Measurements from ENCODE around the gene PYGM. TPM values are rescaled to one million over a fixed set of nuclear protein-coding genes. Genes with fewer than 3 reads are reported as not detected.
A peak's percentile ranks its signal among the peaks of the same experiment; 100 is the strongest.

Gene PYGM
- total RNA-seq, 1 experiment from 2014 or later = 3.6 TPM

- no peak overlapping the region for H3K4me2 ChIP-seq (ENCODE audit: insufficient read depth, insufficient read length, low read length)
- H3K23me2 ChIP-seq (ENCODE audit: insufficient read length, low read depth, low read length, poor library complexity, severe bottlenecking) = peaks cover 8% of the 10 kb centered on the region
- H2BK20ac ChIP-seq (ENCODE audit: low read depth, low read length, poor library complexity, severe bottlenecking) = no peak overlapping the region
- H3K79me1 ChIP-seq (ENCODE audit: insufficient read depth, low read depth, low read length, poor library complexity, severe bottlenecking) = no peaks in the 10 kb centered on the region
- H3K9ac ChIP-seq (ENCODE audit: extremely low read depth, insufficient read length, low read length) = no peak overlapping the region
- Mint-ChIP-seq H3K36me3 (ENCODE audit: insufficient read depth in 1 of 3, low read depth in 3 of 3) (peaks cover 2 to 26% (median 15%) of the 10 kb centered on the region in 3 experiments; a peak in 6 of 7 replicates), H3K27me3 (ENCODE audit: low read depth) (no peaks in the 10 kb centered on the region), H3K4me1 (peaks cover 11 to 14% of the 10 kb centered on the region in 2 experiments), H3K9me3 (no peaks in the 10 kb centered on the region), H3K4me3 (no peak overlapping the region), H3K27ac (no peak overlapping the region)
- no peak overlapping the region for H3K18ac ChIP-seq (ENCODE audit: insufficient read length, low read depth, low read length)
- no peaks in the 10 kb centered on the region for H3K4me1 ChIP-seq (ENCODE audit: insufficient read depth, low read length)
- TF ChIP-seq, protein P1, sequence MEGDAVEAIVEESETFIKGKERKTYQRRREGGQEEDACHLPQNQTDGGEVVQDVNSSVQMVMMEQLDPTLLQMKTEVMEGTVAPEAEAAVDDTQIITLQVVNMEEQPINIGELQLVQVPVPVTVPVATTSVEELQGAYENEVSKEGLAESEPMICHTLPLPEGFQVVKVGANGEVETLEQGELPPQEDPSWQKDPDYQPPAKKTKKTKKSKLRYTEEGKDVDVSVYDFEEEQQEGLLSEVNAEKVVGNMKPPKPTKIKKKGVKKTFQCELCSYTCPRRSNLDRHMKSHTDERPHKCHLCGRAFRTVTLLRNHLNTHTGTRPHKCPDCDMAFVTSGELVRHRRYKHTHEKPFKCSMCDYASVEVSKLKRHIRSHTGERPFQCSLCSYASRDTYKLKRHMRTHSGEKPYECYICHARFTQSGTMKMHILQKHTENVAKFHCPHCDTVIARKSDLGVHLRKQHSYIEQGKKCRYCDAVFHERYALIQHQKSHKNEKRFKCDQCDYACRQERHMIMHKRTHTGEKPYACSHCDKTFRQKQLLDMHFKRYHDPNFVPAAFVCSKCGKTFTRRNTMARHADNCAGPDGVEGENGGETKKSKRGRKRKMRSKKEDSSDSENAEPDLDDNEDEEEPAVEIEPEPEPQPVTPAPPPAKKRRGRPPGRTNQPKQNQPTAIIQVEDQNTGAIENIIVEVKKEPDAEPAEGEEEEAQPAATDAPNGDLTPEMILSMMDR (conservative IDR thresholded peaks at IDR 0.05) = no peak
- H4K91ac ChIP-seq (ENCODE audit: insufficient read length, low read depth, low read length) = no peak overlapping the region
- H3K79me2 ChIP-seq (ENCODE audit: insufficient read depth, low read length) = no peaks in the 10 kb centered on the region
- no peak overlapping the region for H3K14ac ChIP-seq (ENCODE audit: insufficient read depth, low read length)
- H3K27me3 ChIP-seq (ENCODE audit: insufficient read depth, low read length) = no peaks in the 10 kb centered on the region
- H2BK12ac ChIP-seq (ENCODE audit: insufficient read length, low read depth, low read length) = no peak overlapping the region
- no peak overlapping the region for H3K27ac ChIP-seq (ENCODE audit: insufficient read length, low read depth, low read length)
- peak; percentile 20 for DNase-seq
- no CpG with 5 or more reads among the region's 9 CpGs for WGBS (ENCODE audit: extremely low coverage, insufficient read length, low lambda C conversion rate)
- no peaks in the 10 kb centered on the region for H3K9me3 ChIP-seq (ENCODE audit: control insufficient read depth, low read depth, low read length)
- H2AK5ac ChIP-seq (ENCODE audit: insufficient read length, low read length) = no peak overlapping the region
- no peak overlapping the region for H3K56ac ChIP-seq (ENCODE audit: insufficient read length, low read depth, low read length)
- H3K4ac ChIP-seq (ENCODE audit: low read depth, low read length) = no peak overlapping the region
- no peak overlapping the region for H2BK5ac ChIP-seq (ENCODE audit: insufficient read length, low read length)
- H4K20me1 ChIP-seq (ENCODE audit: control insufficient read depth, insufficient read depth, insufficient read length) = no peaks in the 10 kb centered on the region
- no peak overlapping the region for H2AFZ ChIP-seq (ENCODE audit: low read length)
- H3T11ph ChIP-seq (ENCODE audit: low read length) = no peak overlapping the region
- no peak overlapping the region for H2BK120ac ChIP-seq (ENCODE audit: low read depth, low read length, poor library complexity, severe bottlenecking)
- no peak overlapping the region for H4K5ac ChIP-seq (ENCODE audit: insufficient read length, low read depth, low read length)
- H4K8ac ChIP-seq (replicated peaks; ENCODE audit: insufficient read length, low read depth, low read length) = no peak overlapping the region
- no peak overlapping the region for H2BK15ac ChIP-seq (ENCODE audit: low read depth, low read length)
- H3K23ac ChIP-seq (ENCODE audit: insufficient read length, low read depth, low read length) = no peak overlapping the region
Observed at GRCh38 chr11:64801158-64801464, 41.3 kb upstream of the PYGM start.

Data from H9 (cell line).